Body of pancreas (tissue), 4 donors: ENCODE results near the gene PDLIM7. TPM values are rescaled to one million over a fixed set of nuclear protein-coding genes. Genes with fewer than 3 reads are reported as not detected.

Experiments
- ATAC-seq: fragments of 150-250 bp; one replicate; pipeline ENCODE4 v1.9.1; 2016
- DNase-seq, 4 donors: peaks; one replicate each; pipeline ENCODE4 v3.0.0-alpha.2; 2019
- H3K27ac ChIP-seq, 4 donors: fragments of 200-600 bp; sonication (generic); 1 replicate in 3 of 4; 2 replicates in 1 of 4; pipeline versions ENCODE4 v1.5.1 to v1.6.1; 2016 to 2019; ENCODE audit warnings: mild to moderate bottlenecking in 1 of 4, mixed read lengths in 1 of 4, moderate library complexity in 1 of 4
- H3K27me3 ChIP-seq, 2 donors: fragments of 200-600 bp; sonication (generic); one replicate each; pipeline ENCODE4 v1.6.0; 2016; ENCODE audit warnings: mild to moderate bottlenecking in 1 of 2
- H3K36me3 ChIP-seq, 2 donors: fragments of 200-600 bp; sonication (generic); replicated peaks in 1 of 2; 2 replicates each; pipeline ENCODE4 v1.5.1; 2016; ENCODE audit warnings: low read depth in 2 of 2; ENCODE audit not compliant: insufficient read depth in 1 of 2
- H3K4me1 ChIP-seq: fragments of 200-600 bp; sonication (generic); one replicate; pipeline ENCODE4 v1.6.0; 2016
- H3K4me3 ChIP-seq, 2 donors: fragments of 200-600 bp; sonication (generic); 1 replicate in 1 of 2; 2 replicates in 1 of 2; pipeline ENCODE4 v1.5.1; 2016 to 2019
- H3K9me3 ChIP-seq, 3 donors: fragments of 200-600 bp; sonication (generic); 1 replicate in 2 of 3; 2 replicates in 1 of 3; pipeline ENCODE4 v1.5.1; 2016
- CTCF ChIP-seq, 7 experiments: fragments of 450-650 bp in 4 of 7; fragments of 200-600 bp in 3 of 7; sonication (generic) in 3 of 7; IDR thresholded peaks; one replicate each; pipeline ENCODE4 v1.5.1; 2016 to 2019; ENCODE audit warnings: antibody characterized with exemption in 7 of 7
- POLR2A ChIP-seq, 3 donors: fragments of 450-650 bp; IDR thresholded peaks; one replicate each; pipeline ENCODE4 v1.6.1; 2016; ENCODE audit warnings: antibody characterized with exemption in 3 of 3, mild to moderate bottlenecking in 2 of 3
- WGBS, 2 donors: methylation state at CpG; one replicate each; pipeline ENCODE4 v1.1.5; 2017; 5-methylcytosine and 5-hydroxymethylcytosine counted together
- intact Hi-C: fragments of 100-400 bp; cut with DNase I; formaldehyde crosslinking; loops from one replicate; pipeline ENCODE4 v1.15.1; 2023
- total RNA-seq, 2 donors: library from RNA; depleted of rRNA; stranded (reverse); fragments of >200 nt; gene quantifications; one replicate each; pipeline ENCODE4 v1.1.0, GENCODE V29; 2016

The PDLIM7 gene
- total RNA-seq, 2 donors from 2014 or later: 7.3 to 15.8 TPM

- no peak for TF ChIP-seq CTCF (IDR thresholded peaks at IDR 0.05)
- no peak for TF ChIP-seq POLR2A (IDR thresholded peaks at IDR 0.05)
Observed at GRCh38 chr5:177476531-177477233, 20.7 kb downstream of the PDLIM7 start.

GRCh38 chr5:177475563-177476427, 21.6 kb downstream of the PDLIM7 start:
- TF ChIP-seq CTCF (IDR thresholded peaks at IDR 0.05) (no peak), POLR2A (IDR thresholded peaks at IDR 0.05) (no peak)
- ATAC-seq: no peak
- Histone ChIP-seq H3K36me3 (no peaks in the 10 kb centered on the region), H3K27me3 (no peaks in the 10 kb centered on the region), H3K4me1 (peaks cover 32% of the 10 kb centered on the region), H3K9me3 (no peaks in the 10 kb centered on the region), H3K27ac (no peak overlapping the region), H3K4me3 (no peak overlapping the region)
- intact Hi-C loops: loop anchor here (10.0 kb wide), 1 partner anchor 161 kb away; the partner anchor contains the start of gene MXD3
- 75 to 76% methylated on average over 11 of the region's 11 CpGs for WGBS, 2 donors
- DNase-seq: no peak

More at GRCh38 chr5:177476531-177477233, 20.7 kb downstream of the PDLIM7 start:
- DNase-seq: no peak
- no peaks in the 10 kb centered on the region for H3K36me3 ChIP-seq
- H3K9me3 ChIP-seq: no peaks in the 10 kb centered on the region
- 81 to 90% methylated on average over 9 to 18 of the region's 18 CpGs for WGBS, 2 donors
- H3K4me1 ChIP-seq: peaks cover 28% of the 10 kb centered on the region
- H3K27ac ChIP-seq: no peak overlapping the region
- no peak for ATAC-seq
- intact Hi-C loops: loop anchor here (10.0 kb wide), 1 partner anchor 162 kb away; the partner anchor contains the start of gene MXD3
- no peaks in the 10 kb centered on the region for H3K27me3 ChIP-seq
- H3K4me3 ChIP-seq: no peak overlapping the region

- no peaks in the 10 kb centered on the region for H3K9me3 ChIP-seq
- TF ChIP-seq POLR2A (IDR thresholded peaks at IDR 0.05) (no peak), CTCF (IDR thresholded peaks at IDR 0.05) (no peak)
- ATAC-seq (no peak), DNase-seq (no peak)
- no peaks in the 10 kb centered on the region for H3K27me3 ChIP-seq
- no peaks in the 10 kb centered on the region for H3K36me3 ChIP-seq
- H3K4me3 ChIP-seq: no peak overlapping the region
- 51 to 69% methylated on average over 4 of the region's 4 CpGs for WGBS, 2 donors
- H3K4me1 ChIP-seq: peaks cover 32% of the 10 kb centered on the region
- intact Hi-C loops: loop anchor here (10.0 kb wide), 1 partner anchor 160 kb away; the partner anchor contains the start of gene MXD3
- no peak overlapping the region for H3K27ac ChIP-seq
Observed at GRCh38 chr5:177474846-177475562, 22.4 kb downstream of the PDLIM7 start.

GRCh38 chr5:177474002-177474476, 23.4 kb downstream of the PDLIM7 start:
- Histone ChIP-seq H3K36me3 (no peaks in the 10 kb centered on the region), H3K27me3 (no peaks in the 10 kb centered on the region), H3K4me1 (peaks cover 23% of the 10 kb centered on the region), H3K9me3 (no peaks in the 10 kb centered on the region), H3K27ac (peak overlapping the region in 1 of 4 donors; percentile 47), H3K4me3 (no peak overlapping the region)
- WGBS, 2 donors: 63 to 68% methylated on average over 7 of the region's 7 CpGs
- intact Hi-C loops: loop anchor here (10.0 kb wide), 1 partner anchor 159 kb away; the partner anchor contains the start of gene MXD3
- TF ChIP-seq POLR2A (IDR thresholded peaks at IDR 0.05) (no peak), CTCF (IDR thresholded peaks at IDR 0.05) (no peak)
- ATAC-seq (no peak), DNase-seq (no peak)
